WTC11 (cell line): ENCODE results near the gene STOX2.

Experiments
- CTCF ChIP-seq: fragments of 200-600 bp; IDR thresholded peaks from 2 replicates; pipeline ENCODE4 v1.8.0; 2022; ENCODE audit warnings: antibody characterized with exemption
- ZNF138 ChIP-seq: sonication (generic); formaldehyde crosslinking; conservative IDR thresholded peaks from 2 replicates; pipeline ENCODE4 v1.8.1; 2022; ENCODE audit warnings: mild to moderate bottlenecking, moderate library complexity, missing genetic modification reagents
- ZNF219 ChIP-seq: sonication (generic); formaldehyde crosslinking; IDR thresholded peaks from 2 replicates; pipeline ENCODE4 v1.8.0; 2023; ENCODE audit warnings: missing genetic modification reagents, mild to moderate bottlenecking, borderline replicate concordance

GRCh38 chr4:183873409-183874185 is 31.5 kb upstream of the STOX2 start:
- TF ChIP-seq ZNF138 (no peak), ZNF219 (CRISPR knock-in tag) (no peak), CTCF (no peak)
